AG04450 (cell line): ENCODE measurements around the gene OR10G3. TPM values are rescaled to one million over a fixed set of nuclear protein-coding genes. Genes with fewer than 3 reads are reported as not detected.

ENCODE experiments used
- CTCF ChIA-PET: fragments of 300-600, 350-600 bp; formaldehyde crosslinking; extraction: SDS; loops from one replicate; lab custom pipeline; 2022; ENCODE audit warnings: antibody characterized with exemption, inconsistent platforms; lab: Charles Lee
- POLR2A ChIA-PET: fragments of 350-600 bp; formaldehyde crosslinking; extraction: SDS; loops from one replicate; lab custom pipeline; 2021; ENCODE audit warnings: antibody characterized with exemption, inconsistent platforms; lab: Yijun Ruan, JAX
- DNase-seq: peaks from one replicate; pipeline ENCODE4 v3.0.0-alpha.2; 2011; ENCODE audit warnings: low read depth, low spot score
- H3K27ac ChIP-seq: one replicate; pipeline ENCODE4 v1.5.1; 2012; ENCODE audit warnings: low read depth, low read length, control low read depth
- H3K27me3 ChIP-seq: one replicate; pipeline ENCODE4 v1.6.0; 2012; ENCODE audit warnings: low read length; ENCODE audit not compliant: control insufficient read depth, insufficient read depth
- H3K4me3 ChIP-seq: 2 replicates; pipeline ENCODE4 v1.5.1; 2011; ENCODE audit warnings: mild to moderate bottlenecking, low read depth, low read length, control low read depth
- H3K9me3 ChIP-seq: 2 replicates; pipeline ENCODE4 v1.5.1; 2012; ENCODE audit warnings: low read length; ENCODE audit not compliant: control insufficient read depth, insufficient read depth
- polyA plus RNA-seq: library from polyadenylated mRNA; depleted of rRNA; stranded (reverse); fragments of >200 nt; gene quantifications from 2 replicates; pipeline ENCODE4 v1.2.3, GENCODE V29; 2011; rRNA removed
- TF ChIP-seq, protein P1 (sequence below): IDR thresholded peaks from 2 replicates; pipeline ENCODE4 v1.5.1; 2011; ENCODE audit warnings: low read depth, low read length, control low read depth, inconsistent platforms

The OR10G3 gene
- polyA plus RNA-seq, 1 experiment, result not detected

DNA sequence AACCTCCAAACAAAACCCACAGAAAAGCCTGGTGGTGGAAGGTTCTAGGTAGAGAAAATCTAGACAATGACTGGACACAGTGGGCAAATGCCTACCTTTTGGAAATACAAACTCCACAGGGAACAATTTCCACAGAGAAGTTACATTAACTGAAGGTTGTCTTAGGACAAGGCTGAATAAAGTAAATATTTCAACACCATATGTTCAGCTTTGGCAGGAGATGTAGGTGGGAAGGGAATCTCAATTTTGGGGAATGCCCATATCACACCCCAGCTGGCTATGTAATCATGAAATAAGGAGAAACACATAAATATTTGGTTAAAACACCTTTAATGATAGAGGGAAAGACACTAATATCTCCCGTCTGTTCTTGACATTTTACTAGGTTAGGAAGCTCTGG lies 59.1 kb downstream of the OR10G3 start:
- H3K27me3 ChIP-seq, result no peaks in the 10 kb centered on the region
- no peak overlapping the region for H3K27ac ChIP-seq
- DNase-seq, result no peak
- TF ChIP-seq, protein P1, sequence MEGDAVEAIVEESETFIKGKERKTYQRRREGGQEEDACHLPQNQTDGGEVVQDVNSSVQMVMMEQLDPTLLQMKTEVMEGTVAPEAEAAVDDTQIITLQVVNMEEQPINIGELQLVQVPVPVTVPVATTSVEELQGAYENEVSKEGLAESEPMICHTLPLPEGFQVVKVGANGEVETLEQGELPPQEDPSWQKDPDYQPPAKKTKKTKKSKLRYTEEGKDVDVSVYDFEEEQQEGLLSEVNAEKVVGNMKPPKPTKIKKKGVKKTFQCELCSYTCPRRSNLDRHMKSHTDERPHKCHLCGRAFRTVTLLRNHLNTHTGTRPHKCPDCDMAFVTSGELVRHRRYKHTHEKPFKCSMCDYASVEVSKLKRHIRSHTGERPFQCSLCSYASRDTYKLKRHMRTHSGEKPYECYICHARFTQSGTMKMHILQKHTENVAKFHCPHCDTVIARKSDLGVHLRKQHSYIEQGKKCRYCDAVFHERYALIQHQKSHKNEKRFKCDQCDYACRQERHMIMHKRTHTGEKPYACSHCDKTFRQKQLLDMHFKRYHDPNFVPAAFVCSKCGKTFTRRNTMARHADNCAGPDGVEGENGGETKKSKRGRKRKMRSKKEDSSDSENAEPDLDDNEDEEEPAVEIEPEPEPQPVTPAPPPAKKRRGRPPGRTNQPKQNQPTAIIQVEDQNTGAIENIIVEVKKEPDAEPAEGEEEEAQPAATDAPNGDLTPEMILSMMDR, result no peak
- ChIA-PET CTCF (no interaction called here), POLR2A (interaction anchor here (0.5 to 1.9 kb wide), 2 partner anchors 9 to 10 kb away, joined by 3 to 10 read pairs; partner anchors contain the start of gene METTL3)
- H3K4me3 ChIP-seq, result no peak overlapping the region
- H3K9me3 ChIP-seq, result no peaks in the 10 kb centered on the region

DNA sequence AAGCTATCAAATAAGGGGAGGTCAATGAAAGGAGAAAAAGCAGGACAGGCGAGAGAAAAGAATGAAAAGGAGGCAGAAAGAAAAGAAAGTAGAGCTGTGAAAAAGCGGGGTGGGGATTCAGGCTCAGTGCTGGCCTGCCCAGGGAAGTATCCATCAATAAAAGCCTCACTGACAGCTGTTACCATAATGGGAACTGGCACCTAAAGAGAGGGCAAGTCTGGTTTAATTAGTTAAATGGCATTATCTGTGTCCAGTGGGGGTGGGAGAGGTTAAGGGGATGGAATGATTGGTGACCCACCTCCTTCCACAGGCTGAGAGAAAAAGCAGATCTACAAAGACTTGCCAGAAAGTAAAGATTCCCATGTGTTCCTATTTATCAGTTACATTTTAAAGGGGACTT lies 61.2 kb downstream of the OR10G3 start:
- Histone ChIP-seq H3K9me3 (no peaks in the 10 kb centered on the region), H3K4me3 (no peak overlapping the region), H3K27ac (no peak overlapping the region), H3K27me3 (no peaks in the 10 kb centered on the region)
- TF ChIP-seq, protein P1, result no peak
- POLR2A ChIA-PET, result no interaction called here
- no peak for DNase-seq
- CTCF ChIA-PET, result no interaction called here

Other genes with a start within 250 kb of the OR10G3 start
- 69.7 and 70.7 TPM in 2 replicates for gene SUPT16H, start 196.1 kb downstream of the OR10G3 start, polyA plus RNA-seq
- 26.1 and 40.3 TPM in 2 replicates for gene CHD8, start 124.0 kb downstream of the OR10G3 start, polyA plus RNA-seq
- 32.6 and 36.7 TPM in 2 replicates for gene RAB2B, start 103.1 kb downstream of the OR10G3 start, polyA plus RNA-seq
- 93.7 and 94.6 TPM in 2 replicates for gene TOX4, start 102.9 kb downstream of the OR10G3 start, polyA plus RNA-seq
- gene METTL3, start 68.7 kb downstream of the OR10G3 start, polyA plus RNA-seq, result 62.3 and 66.3 TPM in 2 replicates
- 15.0 and 17.1 TPM in 2 replicates for gene SALL2, start 53.7 kb downstream of the OR10G3 start, polyA plus RNA-seq
- gene OR10G2, start 54.9 kb upstream of the OR10G3 start, polyA plus RNA-seq, result not detected in 2 replicates
- not detected in 2 replicates for gene OR4E2, start 73.8 kb upstream of the OR10G3 start, polyA plus RNA-seq
- gene OR4E1, start 93.7 kb upstream of the OR10G3 start, polyA plus RNA-seq, result not detected in 2 replicates